GM19438 (cell line): ENCODE measurements around the gene SPSB1.

ENCODE experiments used
- ATAC-seq: cut with Tn5 transposase; IDR thresholded peaks from one replicate; pipeline ENCODE4 v1.9.1; 2021; ENCODE audit warnings: low read depth; ENCODE audit not compliant: unreplicated experiment

Gene SPSB1

DNA sequence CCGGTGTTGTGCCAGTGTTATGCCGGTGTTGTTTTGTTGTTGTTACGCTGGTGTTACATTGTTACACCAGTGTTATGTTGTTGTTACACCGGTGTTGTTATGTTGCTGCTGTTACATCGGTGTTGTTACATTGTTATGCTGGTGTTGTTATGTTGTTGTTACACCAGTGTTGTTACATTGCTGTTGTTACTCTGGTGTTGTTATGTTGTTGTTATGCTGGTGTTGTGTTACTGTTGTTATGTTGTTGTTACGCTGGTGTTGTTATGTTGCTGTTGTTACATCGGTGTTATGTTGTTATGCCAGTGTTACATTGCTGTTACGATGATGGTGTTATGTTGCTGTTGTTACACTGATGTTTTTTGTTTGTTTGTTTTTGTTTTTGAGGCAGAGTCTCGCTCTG is 34.1 kb upstream of the SPSB1 start:
- no peak for ATAC-seq

DNA sequence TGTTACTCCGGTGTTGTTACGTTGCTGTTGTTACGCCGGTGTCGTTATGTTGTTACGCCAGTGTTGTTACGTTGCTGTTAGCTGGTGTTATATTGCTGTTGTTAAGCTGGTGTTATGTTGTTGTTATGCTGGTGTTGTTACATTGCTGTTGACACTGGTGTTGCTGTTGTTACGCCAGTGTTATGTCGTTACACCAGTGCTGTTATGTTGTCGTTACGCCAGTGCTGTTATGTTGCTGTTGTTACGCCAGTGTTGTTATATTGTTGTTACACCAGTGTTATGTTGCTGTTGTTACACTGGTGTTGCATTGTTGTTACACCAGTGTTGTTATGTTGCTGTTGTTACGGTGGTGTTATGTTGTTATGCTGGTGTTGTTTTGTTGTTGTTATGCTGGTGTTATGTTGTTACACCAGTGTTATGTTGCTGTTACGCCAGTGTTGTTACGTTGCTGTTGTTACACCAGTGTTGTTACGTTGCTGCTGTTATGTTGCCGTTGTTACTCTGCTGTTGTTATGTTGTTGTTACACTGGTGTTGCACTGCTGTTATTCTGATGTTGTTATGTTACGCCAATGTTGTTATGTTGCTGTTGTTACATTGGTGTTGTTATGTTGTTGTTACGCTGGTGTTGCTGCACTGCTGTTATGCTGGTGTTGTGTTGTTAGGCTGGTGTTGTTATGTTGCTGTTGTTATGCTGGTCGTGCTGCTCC is 32.5 kb upstream of the SPSB1 start:
- ATAC-seq, result no peak

DNA sequence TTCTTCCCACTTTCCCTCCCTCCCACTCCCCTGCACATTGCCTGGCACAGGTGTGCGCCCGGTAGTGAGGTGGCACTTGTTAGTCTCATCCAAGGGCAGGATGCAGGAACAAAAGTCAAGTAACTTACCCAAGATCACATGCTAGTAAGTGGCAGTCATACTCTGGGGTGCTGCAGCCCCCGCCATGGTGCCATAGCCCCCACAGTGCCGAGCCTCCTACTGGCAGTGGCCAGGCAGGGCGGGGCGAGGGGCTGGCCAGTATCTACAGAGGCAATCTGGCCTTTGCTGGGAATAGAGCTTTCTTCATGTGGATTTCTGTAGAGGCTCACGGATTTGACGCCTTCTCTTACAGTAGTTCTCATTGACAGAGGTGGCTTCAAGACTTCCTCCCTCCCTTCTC is 31.2 kb upstream of the SPSB1 start:
- ATAC-seq, result no peak

DNA sequence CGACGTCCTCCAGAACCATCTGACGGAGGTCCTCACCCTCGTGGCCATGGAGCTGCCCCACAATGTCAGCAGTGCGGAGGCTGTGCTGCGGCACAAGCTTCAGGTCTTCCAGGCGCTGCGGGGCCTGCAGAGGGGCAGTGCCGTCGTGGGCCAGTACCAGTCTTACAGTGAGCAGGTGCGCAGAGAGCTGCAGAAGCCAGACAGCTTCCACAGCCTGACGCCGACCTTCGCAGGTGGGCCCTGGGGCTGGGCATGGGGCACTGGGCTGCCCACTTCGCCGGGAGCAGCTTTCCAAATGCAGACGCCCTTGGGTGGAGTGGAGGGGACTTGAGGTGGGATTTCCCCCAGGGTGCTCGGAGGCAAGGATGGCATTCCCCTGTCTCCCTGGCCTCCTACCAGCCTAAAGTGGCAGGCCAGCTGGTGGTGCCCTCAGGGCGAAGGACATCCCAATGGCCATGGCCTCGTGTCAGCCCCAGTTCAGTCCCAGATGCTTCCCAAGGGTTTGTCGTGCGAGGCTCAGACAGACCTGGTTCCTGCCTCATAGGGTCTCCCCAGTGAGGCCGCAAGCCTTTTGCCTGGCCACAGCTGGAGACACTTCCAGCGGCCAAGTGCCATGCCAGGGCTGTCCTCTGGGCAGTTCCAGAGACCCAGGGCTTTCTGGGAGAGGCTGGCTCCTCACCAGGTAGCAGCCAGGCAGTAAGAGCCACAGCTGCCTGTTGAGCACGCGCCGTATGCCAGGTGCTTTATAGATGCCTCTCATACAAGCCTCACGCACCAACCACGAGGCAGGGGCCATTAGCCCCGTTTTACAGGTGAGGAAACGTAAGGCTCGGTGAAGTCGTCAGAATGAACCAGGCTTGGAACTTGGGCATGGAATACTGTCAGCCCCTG is 30.4 kb upstream of the SPSB1 start:
- ATAC-seq, result no peak

DNA sequence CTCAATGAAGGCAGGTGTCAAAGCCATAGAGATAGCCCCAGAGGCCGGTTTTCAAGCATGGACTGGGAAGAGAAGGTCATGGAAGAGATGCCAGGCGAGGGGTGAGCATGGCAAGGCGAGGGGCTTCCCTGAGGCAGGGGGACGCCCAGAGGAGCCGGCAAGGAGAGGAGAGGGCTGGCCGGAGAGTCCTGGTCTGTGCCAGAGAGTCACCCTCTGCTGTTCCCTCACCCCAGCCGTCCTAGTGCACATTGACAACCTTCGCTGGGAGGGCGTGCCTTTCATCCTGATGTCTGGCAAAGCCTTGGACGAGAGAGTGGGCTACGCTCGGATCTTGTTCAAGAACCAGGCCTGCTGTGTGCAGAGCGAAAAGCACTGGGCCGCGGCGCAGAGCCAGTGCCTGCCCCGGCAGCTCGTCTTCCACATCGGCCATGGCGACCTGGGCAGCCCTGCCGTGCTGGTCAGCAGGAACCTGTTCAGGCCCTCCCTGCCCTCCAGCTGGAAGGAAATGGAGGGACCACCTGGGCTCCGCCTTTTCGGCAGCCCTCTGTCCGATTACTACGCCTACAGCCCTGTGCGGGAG is 29.3 kb upstream of the SPSB1 start:
- ATAC-seq, result no peak

DNA sequence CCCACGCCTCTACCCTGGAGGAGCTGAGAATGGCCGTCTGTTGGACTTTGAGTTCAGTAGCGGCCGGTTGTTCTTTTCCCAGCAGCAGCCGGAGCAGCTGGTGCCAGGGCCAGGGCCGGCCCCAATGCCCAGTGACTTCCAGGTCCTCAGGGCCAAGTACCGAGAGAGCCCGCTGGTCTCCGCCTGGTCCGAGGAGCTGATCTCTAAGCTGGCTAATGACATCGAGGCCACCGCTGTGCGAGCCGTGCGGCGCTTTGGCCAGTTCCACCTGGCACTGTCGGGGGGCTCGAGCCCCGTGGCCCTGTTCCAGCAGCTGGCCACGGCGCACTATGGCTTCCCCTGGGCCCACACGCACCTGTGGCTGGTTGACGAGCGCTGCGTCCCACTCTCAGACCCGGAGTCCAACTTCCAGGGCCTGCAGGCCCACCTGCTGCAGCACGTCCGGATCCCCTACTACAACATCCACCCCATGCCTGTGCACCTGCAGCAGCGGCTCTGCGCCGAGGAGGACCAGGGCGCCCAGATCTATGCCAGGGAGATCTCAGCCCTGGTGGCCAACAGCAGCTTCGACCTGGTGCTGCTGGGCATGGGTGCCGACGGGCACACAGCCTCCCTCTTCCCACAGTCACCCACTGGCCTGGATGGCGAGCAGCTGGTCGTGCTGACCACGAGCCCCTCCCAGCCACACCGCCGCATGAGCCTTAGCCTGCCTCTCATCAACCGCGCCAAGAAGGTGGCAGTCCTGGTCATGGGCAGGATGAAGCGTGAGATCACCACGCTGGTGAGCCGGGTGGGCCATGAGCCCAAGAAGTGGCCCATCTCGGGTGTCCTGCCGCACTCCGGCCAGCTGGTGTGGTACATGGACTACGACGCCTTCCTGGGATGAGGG is 28.5 kb upstream of the SPSB1 start:
- ATAC-seq, result no peak

DNA sequence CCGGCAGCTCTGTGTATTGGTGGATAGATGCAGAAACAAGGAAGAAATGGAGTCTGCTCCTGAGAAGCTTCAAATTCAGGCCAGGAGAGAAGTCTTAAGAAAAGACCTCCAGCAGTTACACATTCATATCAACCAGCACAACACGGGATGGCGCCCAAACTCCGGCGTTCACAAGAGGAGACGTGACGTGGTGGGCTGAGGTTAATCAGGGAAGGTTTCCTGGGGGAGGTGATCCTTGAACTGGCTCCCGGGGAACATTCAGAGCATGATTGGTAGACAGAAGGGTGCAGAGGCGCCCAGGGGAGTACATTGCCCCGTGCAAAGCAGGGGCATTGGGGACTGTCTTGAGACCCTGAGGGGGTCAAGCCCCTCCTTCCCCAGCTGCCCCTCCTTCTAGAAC is 27.7 kb upstream of the SPSB1 start:
- no peak for ATAC-seq

DNA sequence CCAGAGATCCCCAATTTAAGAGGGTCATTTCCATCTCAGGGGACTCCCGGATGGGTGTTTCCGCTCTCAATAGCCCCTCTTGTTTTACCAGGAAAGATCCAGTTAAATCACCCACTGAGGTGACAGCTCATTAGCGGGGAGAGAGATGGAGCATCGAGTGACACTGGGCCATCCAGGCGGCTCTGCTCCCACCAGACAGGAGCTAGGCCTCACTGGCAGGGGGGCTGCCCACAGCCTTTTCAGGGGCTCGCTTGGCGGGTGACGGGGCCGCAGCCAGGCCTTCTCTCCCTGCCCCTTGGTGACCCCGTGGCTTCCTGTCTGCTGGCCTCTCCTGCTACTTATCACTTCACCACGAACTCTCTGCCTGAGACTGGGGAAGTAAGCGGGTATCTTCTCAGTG is 26.7 kb upstream of the SPSB1 start:
- ATAC-seq, result no peak

DNA sequence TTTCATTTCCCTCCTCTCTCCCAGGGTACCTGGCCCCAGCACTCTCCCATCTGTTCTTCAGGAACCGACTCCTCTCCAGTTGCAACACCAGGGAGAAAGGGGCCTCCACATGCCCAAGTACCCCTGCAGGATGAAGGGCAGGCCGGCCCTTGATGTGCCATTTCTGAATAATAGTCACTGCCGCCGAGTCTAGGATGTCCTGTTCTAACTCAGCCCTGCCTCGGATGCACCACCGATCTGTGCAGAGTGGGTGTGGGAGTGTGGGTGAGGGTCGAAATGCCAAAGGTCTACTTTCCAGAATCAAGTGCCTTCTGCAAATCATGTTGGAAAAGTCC is 25.4 kb upstream of the SPSB1 start:
- no peak for ATAC-seq

DNA sequence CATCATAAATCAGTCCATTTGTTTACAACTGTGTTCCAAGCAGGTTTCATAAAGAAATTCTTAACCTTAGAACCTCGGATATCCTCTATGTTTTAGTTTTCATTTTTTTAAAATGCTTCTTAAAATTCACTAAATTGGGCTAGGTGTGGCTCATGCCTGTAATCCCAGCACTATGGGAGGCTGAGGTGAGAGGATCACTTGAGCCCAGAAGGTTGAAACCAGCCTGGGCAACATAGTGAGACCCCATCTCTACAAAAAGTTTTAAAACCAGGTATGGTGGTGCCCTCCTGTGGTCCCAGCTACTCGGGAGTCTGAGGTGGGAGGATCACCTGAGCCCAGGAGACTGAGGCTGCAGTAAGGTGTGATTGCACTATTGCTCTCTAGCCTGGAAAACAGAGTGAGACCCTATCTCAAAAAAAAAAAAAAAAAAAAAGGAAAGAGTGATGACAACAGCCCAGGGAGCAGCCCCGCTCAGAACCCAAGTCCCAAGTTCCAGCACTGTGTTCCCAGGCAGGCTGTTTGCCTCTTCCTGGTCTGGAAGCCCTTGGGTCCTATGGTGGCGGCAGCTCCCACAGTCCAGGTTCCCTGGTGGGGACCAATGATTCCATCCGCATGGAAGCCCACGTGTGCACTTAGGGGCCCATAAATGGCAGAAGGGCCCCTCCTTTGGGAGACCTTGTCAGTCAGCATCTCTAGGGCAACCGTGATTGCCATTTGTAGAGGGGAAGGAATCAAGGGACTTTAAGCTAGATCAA is 24.7 kb upstream of the SPSB1 start:
- no peak for ATAC-seq

DNA sequence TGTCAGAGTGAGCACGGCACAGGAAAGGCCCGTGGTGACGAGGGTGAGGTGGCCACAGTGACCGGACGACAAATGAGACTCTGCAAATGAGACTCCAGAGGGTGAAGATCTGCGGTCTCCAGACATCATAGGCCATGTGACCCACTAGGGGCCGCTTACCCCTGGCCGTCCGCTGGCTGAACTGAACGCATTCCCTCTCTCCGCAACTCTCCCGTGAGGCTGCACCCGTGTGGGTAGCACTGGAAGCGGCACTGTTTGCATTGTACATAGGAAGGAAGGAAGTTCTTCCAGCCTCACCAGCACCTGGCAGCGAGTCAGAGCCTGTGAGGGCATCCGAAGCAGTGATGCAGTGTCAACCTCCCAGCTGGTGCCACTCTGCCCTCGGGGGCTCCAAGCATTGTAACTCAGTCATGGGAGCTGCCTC is 23.6 kb upstream of the SPSB1 start:
- ATAC-seq, result no peak

DNA sequence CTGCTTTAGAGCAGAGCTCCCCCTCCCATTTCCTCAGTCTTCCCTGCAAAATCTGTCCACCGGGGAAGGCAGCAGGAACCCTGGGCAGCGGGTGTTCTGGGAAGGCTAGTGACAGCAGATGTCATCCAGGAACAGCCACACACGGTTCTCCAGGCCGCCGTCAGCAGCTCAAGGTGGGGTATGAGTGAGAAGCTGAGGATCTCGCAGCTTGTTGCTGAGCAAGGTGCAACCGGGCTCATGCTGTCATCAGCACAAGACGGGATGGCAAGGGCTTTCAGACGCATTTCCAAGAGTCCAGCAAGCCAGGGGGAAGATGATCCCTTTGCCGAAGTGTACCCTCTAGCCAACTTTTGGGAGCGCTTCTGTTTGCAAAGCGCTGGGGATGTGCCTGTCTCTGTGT is 23.0 kb upstream of the SPSB1 start:
- no peak for ATAC-seq

DNA sequence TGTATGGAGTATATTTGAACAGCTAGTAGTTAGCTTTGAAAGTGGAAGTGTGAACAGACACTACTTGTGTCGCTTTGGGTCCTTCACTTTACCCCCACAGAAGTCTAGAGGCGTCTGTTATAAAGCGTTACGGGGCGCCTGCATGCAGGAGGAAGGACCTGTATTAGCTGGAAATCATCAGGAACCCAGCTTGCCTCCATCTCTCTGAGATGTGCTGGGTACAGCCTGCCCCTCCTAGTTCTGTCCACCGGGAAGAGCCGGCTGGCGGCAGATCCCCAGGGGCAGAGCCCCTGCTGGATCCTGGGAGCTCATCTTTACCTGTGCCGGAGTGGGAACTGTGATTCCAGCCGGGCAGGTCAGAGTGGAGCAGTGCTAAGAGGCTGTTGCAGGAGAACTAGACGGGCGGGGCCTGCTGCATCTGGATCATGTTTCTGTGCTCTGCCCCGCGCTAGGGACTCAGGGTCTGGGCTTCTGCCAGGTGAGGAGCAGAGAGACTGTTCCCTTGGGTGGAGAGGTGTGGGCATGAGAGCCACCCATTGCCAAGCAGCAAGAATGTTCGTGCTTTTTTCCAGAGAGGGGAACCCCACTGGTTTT is 22.3 kb upstream of the SPSB1 start:
- no peak for ATAC-seq

DNA sequence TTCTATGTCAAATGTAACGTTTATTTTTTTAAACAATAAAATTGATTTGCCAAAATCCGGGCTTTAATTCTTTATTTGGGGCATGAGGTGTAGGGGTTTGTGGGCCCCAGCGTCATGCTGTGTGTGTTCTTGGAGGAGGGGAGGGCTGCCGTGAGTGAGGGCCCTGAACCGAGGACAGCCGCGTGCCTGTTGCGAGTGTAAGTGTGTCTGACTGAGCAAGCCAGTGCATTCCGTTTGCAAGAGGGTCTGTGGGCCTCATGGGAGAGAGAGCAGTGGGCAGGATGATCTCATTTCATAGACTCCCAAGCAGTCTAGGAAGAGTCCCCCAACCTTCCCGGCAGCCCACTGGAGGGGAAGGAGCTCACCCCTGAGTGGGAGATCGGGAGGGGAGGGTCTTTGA is 21.4 kb upstream of the SPSB1 start:
- no peak for ATAC-seq

DNA sequence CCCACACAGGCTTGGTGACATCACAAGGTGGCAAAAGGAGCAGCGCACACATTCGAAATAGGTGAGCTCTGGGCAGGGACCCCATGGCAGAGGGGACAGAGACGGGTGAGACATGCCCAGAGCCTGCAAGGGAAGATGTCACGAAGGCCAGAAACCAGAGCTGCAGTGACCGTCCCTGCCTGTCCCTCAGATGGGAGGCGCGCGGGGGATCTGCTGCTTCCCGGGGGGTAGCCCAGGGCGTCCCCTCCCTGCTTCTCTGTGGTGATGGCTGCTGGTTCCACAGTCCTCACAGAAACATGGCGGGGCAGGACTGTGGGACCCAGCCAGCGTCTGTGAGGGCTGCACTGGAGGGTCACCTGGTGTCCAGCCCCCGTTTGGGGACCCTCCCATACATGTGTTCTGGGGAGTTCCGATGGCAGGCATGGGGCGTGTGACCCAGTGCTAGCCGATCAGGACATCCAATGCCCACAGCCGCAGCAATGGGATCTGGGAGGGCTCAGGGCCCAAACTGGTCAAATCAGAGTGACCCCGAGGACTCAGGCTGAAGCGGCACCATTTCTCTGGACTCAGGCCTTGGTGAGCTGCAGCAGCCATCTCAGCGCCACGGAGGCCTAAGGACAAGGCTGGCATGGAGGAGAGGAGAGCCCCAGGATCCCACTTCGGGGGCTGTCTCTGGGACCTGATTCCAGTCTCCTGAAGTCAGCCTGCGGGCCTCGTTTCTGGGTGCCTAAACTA is 20.7 kb upstream of the SPSB1 start:
- no peak for ATAC-seq

DNA sequence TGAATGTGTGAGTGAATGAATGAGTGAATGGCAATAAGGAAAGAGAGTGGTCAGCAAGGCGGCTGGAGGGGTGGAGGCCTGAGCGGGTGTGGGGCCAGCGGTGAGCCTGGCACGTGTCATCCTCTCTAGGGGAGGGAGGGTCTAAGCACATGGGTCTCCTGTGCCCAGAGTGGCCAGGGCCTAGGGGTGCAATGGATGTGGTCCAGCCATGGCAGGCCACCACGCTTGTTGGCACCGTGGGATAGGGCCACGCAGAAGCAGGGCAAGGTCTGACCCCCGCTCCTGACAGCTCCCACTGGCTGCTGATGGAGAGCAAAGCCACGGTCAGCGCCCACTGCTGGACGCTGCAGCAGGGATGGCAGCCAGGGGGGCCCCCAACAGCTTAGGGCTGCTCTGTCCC is 19.5 kb upstream of the SPSB1 start:
- ATAC-seq, result no peak

DNA sequence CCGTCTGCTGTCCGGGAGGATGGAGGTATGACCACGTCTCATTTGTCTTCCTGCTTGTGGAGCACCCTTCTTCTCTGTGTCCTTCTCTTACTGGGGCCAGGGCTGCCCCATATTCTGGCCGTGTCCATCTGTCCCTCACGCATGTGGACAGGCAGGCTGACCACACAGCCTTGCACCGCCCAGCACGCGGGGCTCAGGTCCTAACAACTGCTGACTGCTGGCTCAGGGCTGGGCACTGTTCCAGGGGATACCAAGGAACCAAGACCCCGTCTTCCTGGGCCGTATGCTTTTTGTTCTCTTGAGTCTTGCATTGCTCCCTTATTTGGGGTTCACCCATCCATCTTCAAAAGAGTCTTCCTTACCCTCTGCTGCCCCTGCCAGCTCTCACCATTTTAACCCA is 17.5 kb upstream of the SPSB1 start:
- ATAC-seq, result no peak

DNA sequence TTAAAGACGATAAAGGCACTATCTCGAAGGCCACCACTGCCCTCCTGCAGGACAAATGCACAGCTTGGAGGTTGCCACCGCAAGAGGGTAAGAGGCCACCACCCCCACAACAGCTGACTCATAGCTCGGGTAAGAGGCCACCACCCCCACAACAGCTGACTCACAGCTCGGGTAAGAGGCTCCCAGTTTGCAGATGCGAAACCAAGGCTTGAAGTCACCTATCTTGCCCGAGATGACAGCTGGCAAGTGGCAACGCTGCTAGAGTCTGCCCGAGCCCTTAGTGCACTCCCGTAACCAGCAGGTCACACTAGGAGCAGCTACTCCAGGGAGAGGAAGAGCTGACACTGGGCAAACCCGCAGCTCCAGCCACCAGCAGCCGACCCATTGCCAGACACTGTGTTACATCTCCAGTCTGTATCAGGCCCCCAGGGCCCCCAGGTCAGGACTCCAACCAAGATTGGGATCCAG is 17.1 kb upstream of the SPSB1 start:
- ATAC-seq, result peak; percentile 54

DNA sequence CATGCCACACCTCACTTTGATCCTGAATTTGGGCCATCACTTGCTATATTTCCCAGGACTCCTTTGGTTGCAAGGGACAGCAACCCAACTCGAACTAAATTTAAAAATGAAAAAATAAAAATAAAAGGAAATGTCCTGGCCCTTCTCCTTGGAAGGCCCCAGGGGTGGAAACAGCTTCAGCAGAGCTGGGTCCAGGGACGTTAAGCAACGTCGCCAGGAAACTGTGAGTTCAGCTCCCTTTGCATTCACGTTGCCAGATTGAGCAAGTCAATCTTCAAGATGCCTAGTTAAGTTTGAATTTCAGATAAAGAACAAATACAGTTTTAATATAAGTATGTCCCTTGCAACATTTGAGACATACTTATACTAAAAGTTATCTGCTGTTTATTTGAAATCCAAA is 14.6 kb upstream of the SPSB1 start:
- ATAC-seq, result no peak
